Measurements from ENCODE around the gene INPP5A.

Gene INPP5A

DNA sequence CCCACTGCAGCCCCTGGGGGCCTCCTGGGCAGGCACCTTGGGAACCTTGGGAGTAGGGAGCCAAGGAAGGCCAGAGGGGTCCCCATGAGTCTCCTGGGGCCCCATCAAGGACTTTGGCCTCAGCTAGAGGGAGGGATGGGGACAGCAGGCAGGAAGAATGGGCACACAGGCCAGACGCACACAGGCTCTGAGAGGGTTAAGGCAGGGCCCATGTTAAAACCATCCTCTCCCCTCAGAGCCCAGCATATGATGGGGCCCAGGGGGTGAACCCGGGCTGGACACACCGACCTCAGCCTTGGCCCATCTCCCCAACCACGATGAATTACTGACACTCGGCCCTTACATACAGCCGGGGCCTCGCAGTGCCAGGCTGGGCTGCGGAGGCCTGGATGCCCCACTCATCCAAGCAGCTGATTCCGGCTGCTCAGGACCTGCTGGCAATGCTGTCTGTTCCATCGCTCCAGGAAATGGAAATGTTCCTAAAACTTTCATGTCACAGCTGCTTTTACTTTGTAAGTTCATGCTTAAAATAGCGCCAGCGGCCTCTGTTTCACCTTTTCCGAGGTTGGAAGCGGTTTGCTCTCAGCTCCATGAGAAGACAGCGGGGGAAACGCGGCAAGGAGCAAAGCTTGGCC lies 17.3 kb upstream of the INPP5A start:
- H3K4me3 Mint-ChIP-seq, result no peak overlapping the region
- no peak for DNase-seq (ENCODE audit: low spot score)
- no peaks in the 10 kb centered on the region for H3K9me3 Mint-ChIP-seq
- no peaks in the 10 kb centered on the region for H3K4me1 Mint-ChIP-seq (ENCODE audit: low read depth)
- no peak overlapping the region for H3K27ac Mint-ChIP-seq
- H3K27me3 Mint-ChIP-seq (ENCODE audit: low read depth), result no peaks in the 10 kb centered on the region
- no peaks in the 10 kb centered on the region for H3K36me3 Mint-ChIP-seq (ENCODE audit: low read depth)

DNA sequence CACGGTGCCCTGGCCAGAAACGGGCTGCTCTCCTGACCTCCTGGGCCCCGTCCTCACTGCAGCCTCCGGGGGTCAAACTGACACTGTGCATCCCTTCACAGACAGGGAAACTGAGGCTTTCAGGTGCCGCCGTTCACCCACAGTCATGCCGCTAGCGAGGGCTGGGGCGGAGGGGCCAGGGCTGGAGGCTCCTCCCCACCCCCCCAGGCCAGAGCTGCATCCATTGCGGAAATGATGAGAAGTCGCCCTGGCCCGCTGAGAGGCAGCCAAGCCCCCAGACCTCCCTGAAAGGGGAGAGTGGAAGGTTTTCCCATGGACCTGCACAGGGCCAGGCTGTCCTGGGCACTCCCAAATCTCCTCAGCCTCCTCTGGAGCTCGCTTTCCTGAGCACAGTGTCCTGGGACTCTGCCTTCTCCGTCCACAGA lies 16.5 kb upstream of the INPP5A start:
- Mint-ChIP-seq H3K4me3 (no peak overlapping the region), H3K27me3 (ENCODE audit: low read depth) (no peaks in the 10 kb centered on the region), H3K27ac (no peak overlapping the region), H3K9me3 (no peaks in the 10 kb centered on the region), H3K36me3 (ENCODE audit: low read depth) (no peaks in the 10 kb centered on the region), H3K4me1 (ENCODE audit: low read depth) (no peaks in the 10 kb centered on the region)
- DNase-seq (ENCODE audit: low spot score), result no peak

DNA sequence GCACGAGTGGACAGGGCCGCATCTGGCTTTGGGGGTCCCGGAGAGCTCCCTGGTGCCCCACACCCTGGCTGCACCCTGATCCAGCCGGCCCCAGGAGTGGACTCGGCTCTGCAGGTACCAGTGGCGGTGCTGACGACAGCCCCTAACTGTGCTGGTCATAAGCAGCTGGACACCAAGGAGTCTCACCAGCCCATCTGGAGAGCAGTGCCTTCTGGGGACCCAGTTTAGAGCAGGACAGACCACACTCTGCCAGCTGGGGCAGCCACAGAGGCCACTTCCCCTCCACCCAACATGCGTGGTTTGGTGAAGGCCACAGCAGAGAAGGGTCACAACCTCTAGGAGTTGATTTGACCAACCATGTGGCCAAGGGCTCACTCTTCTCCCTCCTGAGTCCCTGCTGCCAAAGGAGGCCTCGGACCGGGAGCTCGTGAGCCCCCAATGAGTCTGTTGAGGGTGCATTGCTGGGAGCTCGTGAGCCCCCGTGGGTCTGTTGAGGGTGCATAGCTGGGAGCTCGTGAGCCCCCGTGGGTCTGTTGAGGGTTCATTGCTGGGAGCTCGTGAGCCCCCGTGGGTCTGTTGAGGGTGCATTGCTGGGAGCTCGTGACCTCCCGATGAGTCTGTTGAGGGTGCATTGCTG lies 16.0 kb upstream of the INPP5A start:
- Mint-ChIP-seq H3K27ac (no peak overlapping the region), H3K4me3 (no peak overlapping the region)
- DNase-seq (ENCODE audit: low spot score), result no peak

DNA sequence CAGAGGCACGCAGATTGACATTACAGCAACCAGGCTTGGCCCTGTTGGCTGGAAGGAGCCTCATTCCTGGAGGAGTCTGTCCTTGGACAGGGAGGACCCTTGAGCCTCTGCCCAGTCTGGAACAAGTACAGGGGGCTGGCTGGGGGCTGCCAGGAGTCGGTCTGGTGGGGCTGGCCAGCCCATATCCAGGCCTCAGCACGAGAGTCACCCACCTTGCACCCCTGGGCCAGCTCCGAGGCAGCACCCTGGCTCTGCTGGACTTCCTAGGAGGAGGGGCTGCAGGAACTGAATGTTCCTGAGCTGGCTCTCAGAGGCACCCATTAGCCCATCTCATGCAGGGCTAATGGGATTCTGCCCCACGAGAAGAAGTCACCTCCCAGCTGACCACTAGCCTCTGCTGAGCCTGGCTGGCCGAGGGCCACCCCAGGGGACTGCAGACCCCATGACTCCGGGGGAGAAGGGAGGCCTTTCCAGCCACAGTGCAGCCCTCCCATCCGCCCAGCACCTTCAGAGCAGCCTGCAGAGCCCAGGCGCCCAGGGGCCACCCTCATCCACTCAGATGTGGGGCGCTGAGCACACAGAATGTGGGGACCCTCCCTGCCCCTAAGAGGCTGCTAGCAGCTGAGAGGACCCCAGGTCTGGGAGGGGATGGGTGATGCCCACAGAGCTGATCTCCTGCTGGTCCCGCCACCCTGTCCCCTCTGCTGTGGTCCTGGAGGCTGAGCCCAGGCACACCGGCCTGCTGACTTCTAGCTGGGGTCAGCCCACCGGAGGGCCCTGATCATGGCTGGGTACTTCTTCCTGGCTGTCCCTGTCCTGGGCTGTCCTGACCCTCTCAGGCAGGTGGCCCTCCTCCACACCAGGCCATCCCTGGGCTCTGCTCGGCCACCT lies 14.8 kb upstream of the INPP5A start:
- Mint-ChIP-seq H3K4me1 (ENCODE audit: low read depth) (no peaks in the 10 kb centered on the region), H3K9me3 (no peaks in the 10 kb centered on the region), H3K27ac (no peak overlapping the region), H3K36me3 (ENCODE audit: low read depth) (no peaks in the 10 kb centered on the region), H3K27me3 (ENCODE audit: low read depth) (peaks cover 2% of the 10 kb centered on the region), H3K4me3 (no peak overlapping the region)
- no peak for DNase-seq (ENCODE audit: low spot score)

More for the DNA sequence above, 16.0 kb upstream of the INPP5A start:
- no peaks in the 10 kb centered on the region for H3K4me1 Mint-ChIP-seq (ENCODE audit: low read depth)
- H3K9me3 Mint-ChIP-seq, result no peaks in the 10 kb centered on the region
- H3K27me3 Mint-ChIP-seq (ENCODE audit: low read depth), result no peaks in the 10 kb centered on the region
- H3K36me3 Mint-ChIP-seq (ENCODE audit: low read depth), result no peaks in the 10 kb centered on the region

DNA sequence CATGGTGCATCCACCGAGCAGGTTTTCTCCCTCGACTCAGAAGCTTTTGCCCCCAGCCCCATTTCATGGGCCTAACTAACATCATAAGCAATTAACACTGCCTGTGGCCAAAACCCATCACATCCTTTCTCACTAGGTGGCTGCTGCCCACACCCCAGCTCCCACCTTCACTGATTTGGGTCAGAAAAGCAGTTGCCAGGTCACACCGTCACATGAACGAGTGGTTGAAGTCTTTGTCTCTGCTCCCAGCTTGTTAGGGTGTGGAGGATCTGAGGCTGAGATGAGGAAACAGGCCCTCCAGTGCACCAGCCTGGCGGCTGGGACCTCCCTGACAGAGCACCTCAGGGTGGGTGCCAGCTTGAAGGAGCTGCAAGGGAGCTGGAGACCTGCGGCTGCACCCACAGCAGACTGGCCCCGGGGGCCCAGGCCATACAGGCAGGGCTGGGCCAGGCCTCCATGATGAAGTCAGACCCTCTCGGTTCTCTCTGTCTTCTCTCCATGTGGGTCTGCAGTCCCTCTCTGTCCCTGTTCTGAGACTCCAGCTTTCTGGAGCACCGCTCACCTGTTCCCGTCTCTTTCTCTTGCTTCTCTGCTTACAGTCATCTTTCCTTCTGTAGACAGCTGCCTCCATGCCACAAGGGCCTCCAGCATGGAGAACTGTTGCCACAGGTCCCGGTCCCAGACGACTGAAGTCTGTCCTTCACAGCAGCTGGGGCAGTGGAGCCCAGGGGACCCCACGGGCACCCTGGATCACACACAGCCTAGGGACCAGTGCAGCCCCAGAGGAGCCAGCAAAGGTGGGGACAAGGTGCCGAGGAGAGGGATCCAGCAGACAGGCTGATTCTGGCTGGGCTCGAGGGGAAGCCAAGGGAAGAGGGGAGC lies 13.8 kb upstream of the INPP5A start:
- H3K27ac Mint-ChIP-seq, result no peak overlapping the region
- no peak overlapping the region for H3K4me3 Mint-ChIP-seq
- no peaks in the 10 kb centered on the region for H3K4me1 Mint-ChIP-seq (ENCODE audit: low read depth)
- no peaks in the 10 kb centered on the region for H3K36me3 Mint-ChIP-seq (ENCODE audit: low read depth)
- no peaks in the 10 kb centered on the region for H3K9me3 Mint-ChIP-seq
- H3K27me3 Mint-ChIP-seq (ENCODE audit: low read depth), result peaks cover 5% of the 10 kb centered on the region
- no peak for DNase-seq (ENCODE audit: low spot score)

DNA sequence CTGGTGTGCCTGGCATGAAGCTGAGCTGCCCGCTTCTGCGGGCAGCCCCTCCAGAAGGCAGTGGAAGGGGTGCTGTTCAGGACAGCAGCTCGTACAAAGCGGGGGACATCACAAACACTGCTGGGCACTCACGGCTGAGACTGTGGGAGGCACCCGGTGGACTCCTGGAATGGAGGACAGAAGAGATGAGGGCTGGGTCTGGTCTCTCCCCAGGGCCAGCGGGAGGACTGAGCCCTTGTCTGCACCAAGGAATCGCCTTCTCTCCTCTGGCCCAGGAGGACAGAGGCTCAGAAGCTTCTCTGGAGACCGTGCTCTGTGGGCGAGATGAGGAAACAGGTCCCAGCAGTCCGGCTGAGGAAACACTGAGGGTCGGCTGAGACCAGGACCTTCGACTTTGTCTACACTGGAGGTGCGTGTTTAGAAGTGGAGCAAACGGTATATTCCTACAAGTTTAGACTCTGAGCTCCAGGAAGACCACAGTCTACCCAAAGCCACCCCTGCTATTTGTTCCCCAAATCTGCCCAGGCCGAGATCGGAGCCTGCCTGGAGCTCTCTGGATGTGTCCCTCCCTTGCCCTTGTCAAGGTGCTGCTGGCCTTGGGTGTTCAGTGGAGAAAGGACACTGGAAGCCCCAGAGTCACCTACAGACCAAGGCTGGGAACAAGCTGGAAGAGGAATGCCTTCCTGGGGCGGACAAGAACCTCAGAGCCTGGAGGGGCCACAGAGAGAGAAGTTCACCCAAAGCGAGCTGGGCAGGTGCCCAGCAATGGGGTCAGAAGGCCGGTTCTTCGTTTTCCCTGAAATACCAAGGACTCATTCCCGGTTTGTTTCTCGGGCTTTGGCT lies 12.9 kb upstream of the INPP5A start:
- Mint-ChIP-seq H3K27ac (no peak overlapping the region), H3K36me3 (ENCODE audit: low read depth) (no peaks in the 10 kb centered on the region), H3K4me3 (no peak overlapping the region), H3K9me3 (no peaks in the 10 kb centered on the region), H3K4me1 (ENCODE audit: low read depth) (no peaks in the 10 kb centered on the region), H3K27me3 (ENCODE audit: low read depth) (peaks cover 10% of the 10 kb centered on the region)
- DNase-seq (ENCODE audit: low spot score), result no peak

DNA sequence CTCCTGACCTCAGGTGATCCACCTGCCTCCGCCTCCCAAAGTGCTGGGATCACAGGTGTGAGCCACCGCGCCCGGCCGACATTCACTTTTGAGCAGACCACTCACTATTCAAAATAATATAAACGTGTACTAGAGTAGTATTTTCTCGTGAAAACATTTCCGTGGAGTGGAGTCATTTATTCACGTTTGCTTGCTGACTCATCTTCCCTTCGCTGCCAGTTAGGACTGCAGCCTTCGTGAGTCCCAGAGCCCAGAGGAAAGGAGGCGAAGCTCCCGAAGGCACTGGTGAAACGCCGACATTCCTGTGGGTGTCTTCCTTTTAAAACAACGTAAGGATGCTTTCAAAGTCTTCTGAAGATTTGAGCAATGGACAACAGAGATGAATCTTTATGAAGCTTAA lies 10.9 kb upstream of the INPP5A start:
- no peak overlapping the region for H3K27ac Mint-ChIP-seq
- H3K36me3 Mint-ChIP-seq (ENCODE audit: low read depth), result no peaks in the 10 kb centered on the region
- no peaks in the 10 kb centered on the region for H3K4me1 Mint-ChIP-seq (ENCODE audit: low read depth)
- no peak for DNase-seq (ENCODE audit: low spot score)
- no peak overlapping the region for H3K4me3 Mint-ChIP-seq
- peaks cover 14% of the 10 kb centered on the region for H3K9me3 Mint-ChIP-seq
- H3K27me3 Mint-ChIP-seq (ENCODE audit: low read depth), result peaks cover 17% of the 10 kb centered on the region

DNA sequence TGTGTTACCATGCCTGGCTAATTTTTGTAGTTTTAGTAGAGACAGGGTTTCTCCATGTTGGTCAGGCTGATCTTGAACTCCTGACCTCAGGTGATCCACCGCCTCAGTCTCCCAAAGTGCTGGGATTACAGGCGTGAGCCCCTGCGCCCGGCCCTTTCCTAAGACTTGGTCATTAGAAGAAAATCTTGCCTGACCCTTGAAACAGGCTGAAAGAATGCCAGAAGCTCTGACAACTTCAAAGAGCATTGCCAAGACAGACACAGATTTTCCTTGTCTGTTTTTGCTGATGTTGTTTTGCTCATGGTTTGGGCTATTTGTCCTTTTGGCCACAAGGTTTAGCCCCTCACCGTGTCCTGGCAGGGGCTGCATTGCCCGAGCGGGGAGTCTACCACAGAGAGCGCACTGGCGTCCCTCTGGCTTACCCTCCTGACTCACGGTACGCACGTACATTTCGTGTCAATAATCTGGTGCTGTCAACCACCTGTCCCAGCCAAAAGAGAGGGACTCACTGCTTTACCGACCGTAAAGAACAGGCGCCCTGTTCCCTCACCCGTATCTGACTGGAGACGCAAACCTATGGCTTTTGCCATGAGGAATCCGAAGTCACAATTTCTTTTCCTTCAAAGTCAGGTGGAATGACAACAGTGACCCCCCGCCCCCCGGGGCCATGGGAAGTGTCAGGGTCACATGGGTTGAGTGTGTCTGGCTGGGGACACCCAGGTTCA lies 10.1 kb upstream of the INPP5A start:
- Mint-ChIP-seq H3K27ac (no peak overlapping the region), H3K36me3 (ENCODE audit: low read depth) (no peaks in the 10 kb centered on the region), H3K9me3 (peaks cover 16% of the 10 kb centered on the region), H3K4me3 (no peak overlapping the region), H3K27me3 (ENCODE audit: low read depth) (peaks cover 18% of the 10 kb centered on the region), H3K4me1 (ENCODE audit: low read depth) (no peaks in the 10 kb centered on the region)
- no peak for DNase-seq (ENCODE audit: low spot score)

DNA sequence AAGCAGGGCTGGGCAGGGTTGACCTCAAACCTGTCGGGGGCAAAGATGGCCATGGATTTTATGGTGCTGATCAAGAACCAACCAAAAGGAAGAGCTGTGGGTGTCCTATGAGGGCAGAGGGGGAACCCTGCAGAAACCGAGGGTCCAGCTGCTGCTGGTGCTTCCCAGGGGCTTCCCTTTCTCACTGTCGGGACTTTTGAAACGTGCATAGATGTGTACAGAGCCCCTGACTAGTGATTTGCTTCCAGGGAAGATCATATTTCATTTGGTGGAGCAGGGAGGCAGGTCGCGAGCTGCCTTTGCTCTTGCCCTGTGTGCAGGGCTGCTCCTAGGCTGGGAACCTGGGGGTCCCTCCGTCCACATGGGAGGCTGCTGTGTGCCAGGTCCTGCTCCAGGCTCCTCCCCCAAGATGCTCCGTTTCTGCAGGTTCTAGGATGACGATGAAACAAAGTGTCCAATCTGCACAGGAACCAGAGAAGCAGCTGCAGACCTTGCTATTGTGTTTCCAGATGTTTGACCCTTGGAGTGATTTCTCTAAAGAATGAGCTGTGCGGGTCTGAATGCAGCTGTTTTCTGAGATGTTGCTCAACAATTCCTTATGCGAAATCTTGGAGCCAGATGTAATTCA lies 9.4 kb upstream of the INPP5A start:
- Mint-ChIP-seq H3K27me3 (ENCODE audit: low read depth) (peaks cover 18% of the 10 kb centered on the region), H3K27ac (no peak overlapping the region), H3K36me3 (ENCODE audit: low read depth) (no peaks in the 10 kb centered on the region), H3K4me3 (no peak overlapping the region), H3K4me1 (ENCODE audit: low read depth) (no peaks in the 10 kb centered on the region), H3K9me3 (peaks cover 16% of the 10 kb centered on the region)
- DNase-seq (ENCODE audit: low spot score), result no peak

DNA sequence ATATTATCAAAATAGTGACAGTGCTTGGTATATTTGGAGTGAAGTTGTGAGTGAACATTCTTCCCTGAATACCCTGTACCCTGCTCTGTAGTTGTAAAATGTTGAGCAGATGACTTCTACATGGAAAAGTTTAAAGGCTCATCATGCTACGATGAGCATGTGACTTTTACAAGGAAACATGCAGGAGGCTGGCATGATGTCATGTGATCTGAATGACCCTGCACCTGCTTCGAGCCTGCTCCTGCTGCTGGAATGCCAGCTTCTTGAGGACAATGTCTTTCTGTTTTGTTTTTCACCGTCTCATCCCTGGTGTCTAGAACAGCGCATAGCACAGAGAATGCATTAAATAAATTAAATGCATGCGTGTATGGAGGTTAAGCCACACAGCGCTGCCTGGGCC lies 5.4 kb upstream of the INPP5A start:
- Mint-ChIP-seq H3K4me1 (ENCODE audit: low read depth) (peaks cover 7% of the 10 kb centered on the region), H3K4me3 (no peak overlapping the region), H3K27me3 (ENCODE audit: low read depth) (peaks cover 25% of the 10 kb centered on the region), H3K9me3 (peaks cover 16% of the 10 kb centered on the region), H3K36me3 (ENCODE audit: low read depth) (no peaks in the 10 kb centered on the region), H3K27ac (no peak overlapping the region)
- no peak for DNase-seq (ENCODE audit: low spot score)

DNA sequence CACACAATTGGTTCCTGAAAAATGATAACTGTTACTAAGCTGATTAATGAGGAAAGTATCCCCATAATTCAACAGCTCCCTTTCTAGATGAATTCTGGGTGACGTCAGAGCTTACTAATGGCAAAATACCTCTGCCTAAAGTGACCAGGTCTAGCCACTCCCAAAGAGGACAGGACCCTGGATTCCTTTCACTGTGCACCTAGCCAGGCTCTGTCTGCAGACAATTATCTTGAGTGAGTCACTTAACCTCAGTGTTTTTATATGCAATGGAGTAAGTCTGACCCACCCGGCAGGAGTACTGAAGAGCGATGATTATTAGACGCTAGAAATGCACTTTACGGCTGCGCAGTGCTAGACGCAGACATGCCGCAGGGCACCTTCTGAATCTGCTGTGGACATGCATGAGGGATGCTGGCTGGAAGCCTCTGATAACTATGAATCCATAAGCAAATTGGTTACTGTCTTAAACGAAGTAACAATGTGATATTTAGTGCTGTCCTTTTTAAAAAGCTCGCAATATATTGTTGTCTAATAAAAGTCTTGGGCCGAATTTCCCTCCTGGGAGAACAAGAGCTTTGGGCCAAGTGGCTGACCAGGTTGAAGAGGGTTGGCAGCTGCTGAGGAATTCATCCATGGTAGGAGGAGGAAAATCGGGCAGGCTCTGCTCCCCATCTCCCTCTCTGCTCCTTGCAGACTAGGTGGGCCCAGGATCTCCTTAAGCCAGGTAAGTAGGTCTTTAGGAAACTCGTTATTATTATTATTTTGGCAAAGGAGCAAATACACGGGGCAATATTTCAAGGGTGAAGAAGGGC lies 4.6 kb upstream of the INPP5A start:
- H3K4me3 Mint-ChIP-seq, result no peak overlapping the region
- H3K27ac Mint-ChIP-seq, result no peak overlapping the region
- H3K9me3 Mint-ChIP-seq, result peaks cover 16% of the 10 kb centered on the region
- DNase-seq (ENCODE audit: low spot score), result no peak
- H3K4me1 Mint-ChIP-seq (ENCODE audit: low read depth), result peaks cover 7% of the 10 kb centered on the region
- peaks cover 25% of the 10 kb centered on the region for H3K27me3 Mint-ChIP-seq (ENCODE audit: low read depth)
- H3K36me3 Mint-ChIP-seq (ENCODE audit: low read depth), result no peaks in the 10 kb centered on the region
